GM06990 (cell line): ENCODE data around the gene OPN5.

Experiments used
- DNase-seq: peaks from one replicate; pipeline ENCODE4 v3.0.0-alpha.2; 2011; ENCODE audit not compliant: insufficient read length; ENCODE audit errors: extremely low read depth
- H3K27me3 ChIP-seq: replicated peaks from 2 replicates; pipeline ENCODE4 v1.6.0; 2011; ENCODE audit warnings: low read length; ENCODE audit not compliant: control insufficient read depth, insufficient read depth
- H3K36me3 ChIP-seq: 2 replicates; pipeline ENCODE4 v1.5.1; 2011; ENCODE audit warnings: low read length; ENCODE audit not compliant: control insufficient read depth, insufficient read depth
- H3K4me3 ChIP-seq: replicated peaks from 2 replicates; pipeline ENCODE4 v1.5.1; 2011; ENCODE audit warnings: low read depth, mild to moderate bottlenecking, control low read depth, low read length
- TF ChIP-seq, protein P1 (sequence below): IDR thresholded peaks from 2 replicates; pipeline ENCODE4 v1.5.1; 2011; ENCODE audit warnings: low read length, control low read depth, mild to moderate bottlenecking, inconsistent platforms; ENCODE audit not compliant: insufficient read depth, poor library complexity, severe bottlenecking

OPN5 gene

GRCh38 chr6:47773005-47773404 is 8.8 kb upstream of the OPN5 start:
- no peak for DNase-seq
- no peaks in the 10 kb centered on the region for H3K36me3 ChIP-seq
- TF ChIP-seq, protein P1, sequence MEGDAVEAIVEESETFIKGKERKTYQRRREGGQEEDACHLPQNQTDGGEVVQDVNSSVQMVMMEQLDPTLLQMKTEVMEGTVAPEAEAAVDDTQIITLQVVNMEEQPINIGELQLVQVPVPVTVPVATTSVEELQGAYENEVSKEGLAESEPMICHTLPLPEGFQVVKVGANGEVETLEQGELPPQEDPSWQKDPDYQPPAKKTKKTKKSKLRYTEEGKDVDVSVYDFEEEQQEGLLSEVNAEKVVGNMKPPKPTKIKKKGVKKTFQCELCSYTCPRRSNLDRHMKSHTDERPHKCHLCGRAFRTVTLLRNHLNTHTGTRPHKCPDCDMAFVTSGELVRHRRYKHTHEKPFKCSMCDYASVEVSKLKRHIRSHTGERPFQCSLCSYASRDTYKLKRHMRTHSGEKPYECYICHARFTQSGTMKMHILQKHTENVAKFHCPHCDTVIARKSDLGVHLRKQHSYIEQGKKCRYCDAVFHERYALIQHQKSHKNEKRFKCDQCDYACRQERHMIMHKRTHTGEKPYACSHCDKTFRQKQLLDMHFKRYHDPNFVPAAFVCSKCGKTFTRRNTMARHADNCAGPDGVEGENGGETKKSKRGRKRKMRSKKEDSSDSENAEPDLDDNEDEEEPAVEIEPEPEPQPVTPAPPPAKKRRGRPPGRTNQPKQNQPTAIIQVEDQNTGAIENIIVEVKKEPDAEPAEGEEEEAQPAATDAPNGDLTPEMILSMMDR = no peak
- H3K4me3 ChIP-seq = no peak overlapping the region
- no peaks in the 10 kb centered on the region for H3K27me3 ChIP-seq

DNA sequence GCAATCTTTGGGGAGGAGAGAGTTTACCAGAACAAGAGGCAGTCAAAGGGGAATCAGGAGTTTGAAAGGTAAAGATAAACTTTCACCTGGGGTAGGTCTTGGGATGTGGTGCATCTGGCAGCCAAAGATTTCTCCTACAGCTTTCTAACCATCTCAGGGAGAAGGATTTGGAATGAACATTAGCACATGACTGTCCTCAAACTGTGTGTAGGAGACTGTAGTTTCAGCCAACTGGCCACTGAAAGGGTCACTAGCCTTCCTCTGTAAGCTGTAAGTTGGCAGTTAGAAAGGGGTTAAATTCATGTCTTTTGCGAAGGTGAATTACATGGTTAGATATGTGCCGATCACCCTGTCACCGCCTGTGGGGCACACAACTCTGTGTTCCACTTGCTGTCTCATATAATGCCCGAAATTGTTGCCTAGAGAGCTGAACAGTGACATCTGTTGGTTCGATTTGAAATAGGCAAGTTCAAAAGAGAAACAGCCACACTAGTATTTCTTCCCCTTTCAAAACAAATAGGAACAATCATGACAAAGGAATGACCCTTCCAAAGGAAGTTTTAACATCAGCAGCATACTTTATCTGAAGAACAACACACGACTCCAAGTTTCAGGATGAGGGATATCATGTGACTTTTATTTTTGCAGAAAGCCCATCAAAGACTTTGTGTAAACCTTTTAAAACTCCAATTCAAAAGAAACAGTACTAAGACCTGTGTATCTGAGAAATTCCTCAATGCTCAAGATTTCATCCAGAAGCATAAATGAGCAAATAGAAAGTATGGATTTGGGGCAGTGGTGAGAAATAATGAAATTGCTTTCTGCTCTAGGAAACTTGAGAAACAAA is 1.1 kb upstream of the OPN5 start:
- Histone ChIP-seq H3K27me3 (no peaks in the 10 kb centered on the region), H3K36me3 (no peaks in the 10 kb centered on the region), H3K4me3 (no peak overlapping the region)
- TF ChIP-seq, protein P1 = peak; percentile 59
- no peak for DNase-seq

GRCh38 chr6:47785182-47785581 is 3.4 kb downstream of the OPN5 start:
- H3K36me3 ChIP-seq = no peaks in the 10 kb centered on the region
- no peaks in the 10 kb centered on the region; the same call in 1 of the 2 replicates for H3K27me3 ChIP-seq
- no peak overlapping the region for H3K4me3 ChIP-seq
- DNase-seq = no peak
- TF ChIP-seq, protein P1 = no peak

DNA sequence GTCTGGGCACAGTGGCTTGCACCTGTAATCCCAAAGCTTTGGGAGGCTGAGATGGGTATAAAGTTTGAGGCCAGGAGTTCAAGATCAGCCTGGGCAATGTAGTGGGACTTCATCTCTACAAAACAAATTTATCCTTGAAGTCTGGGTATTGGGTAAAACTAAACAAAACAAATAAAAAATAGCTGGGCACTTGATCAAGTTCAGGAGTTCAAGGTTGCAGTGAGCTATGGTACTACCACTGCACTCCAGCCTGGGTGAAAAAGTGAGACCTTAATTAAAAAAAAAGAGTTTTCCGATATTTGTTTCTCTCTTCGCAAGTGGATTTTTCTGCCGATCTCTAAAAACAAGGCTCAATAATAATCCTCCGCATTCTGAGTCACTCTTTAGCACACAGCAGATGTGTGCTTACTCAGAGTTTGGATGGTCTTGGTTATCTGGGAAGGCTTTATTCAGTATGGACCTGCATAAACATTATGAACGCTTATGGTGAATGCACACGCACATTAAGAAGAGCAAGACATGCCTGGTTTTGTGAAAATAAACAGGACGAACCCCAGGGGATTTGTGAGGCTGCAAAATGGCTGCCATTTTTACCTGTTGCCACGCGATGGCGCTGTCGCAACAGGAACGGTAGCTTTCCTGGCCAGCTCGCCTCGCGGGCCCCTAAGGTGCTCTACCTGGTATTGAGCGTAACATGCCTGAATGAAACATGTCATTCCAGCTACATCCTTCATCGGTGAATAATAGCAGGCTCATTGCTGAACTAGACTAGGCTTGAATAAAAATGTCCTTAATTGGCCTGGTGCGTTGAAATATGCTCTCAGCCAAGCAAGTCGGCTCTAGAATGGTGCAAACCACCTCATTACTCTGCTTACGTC is 6.0 kb downstream of the OPN5 start:
- TF ChIP-seq, protein P1 = peak; percentile 90
- DNase-seq = peak; percentile 15
- no peak overlapping the region for H3K4me3 ChIP-seq
- H3K36me3 ChIP-seq = no peaks in the 10 kb centered on the region
- H3K27me3 ChIP-seq = no peaks in the 10 kb centered on the region; the same call in 1 of the 2 replicates

GRCh38 chr6:47788498-47788884 is 6.7 kb downstream of the OPN5 start:
- no peak for DNase-seq
- H3K27me3 ChIP-seq = no peaks in the 10 kb centered on the region; the same call in 1 of the 2 replicates
- H3K4me3 ChIP-seq = no peak overlapping the region
- TF ChIP-seq, protein P1 = no peak
- H3K36me3 ChIP-seq = no peaks in the 10 kb centered on the region
